ENCODE measurements around the gene CYB5R2.

DNA sequence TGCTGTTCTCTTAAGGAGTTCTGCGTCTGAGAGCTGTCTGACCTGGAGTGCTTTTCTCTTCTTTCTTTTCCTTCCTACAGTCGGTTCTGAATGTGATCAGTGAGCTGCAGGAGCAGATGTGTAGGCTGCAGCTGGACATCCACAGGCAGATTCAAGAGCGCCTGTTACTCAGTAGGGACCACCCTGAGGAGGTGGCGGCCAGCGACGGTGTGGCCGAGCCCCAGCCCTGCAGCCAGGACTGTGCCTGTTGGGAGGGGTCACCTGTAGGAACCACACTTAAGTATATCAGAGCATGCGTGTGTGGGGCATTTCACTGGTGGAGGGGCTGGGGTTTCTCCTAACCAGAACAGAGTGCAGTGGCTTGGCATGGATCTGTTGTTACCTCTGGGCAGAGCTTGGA, 56.3 kb downstream of the CYB5R2 start:
- TF ChIP-seq, protein P1, sequence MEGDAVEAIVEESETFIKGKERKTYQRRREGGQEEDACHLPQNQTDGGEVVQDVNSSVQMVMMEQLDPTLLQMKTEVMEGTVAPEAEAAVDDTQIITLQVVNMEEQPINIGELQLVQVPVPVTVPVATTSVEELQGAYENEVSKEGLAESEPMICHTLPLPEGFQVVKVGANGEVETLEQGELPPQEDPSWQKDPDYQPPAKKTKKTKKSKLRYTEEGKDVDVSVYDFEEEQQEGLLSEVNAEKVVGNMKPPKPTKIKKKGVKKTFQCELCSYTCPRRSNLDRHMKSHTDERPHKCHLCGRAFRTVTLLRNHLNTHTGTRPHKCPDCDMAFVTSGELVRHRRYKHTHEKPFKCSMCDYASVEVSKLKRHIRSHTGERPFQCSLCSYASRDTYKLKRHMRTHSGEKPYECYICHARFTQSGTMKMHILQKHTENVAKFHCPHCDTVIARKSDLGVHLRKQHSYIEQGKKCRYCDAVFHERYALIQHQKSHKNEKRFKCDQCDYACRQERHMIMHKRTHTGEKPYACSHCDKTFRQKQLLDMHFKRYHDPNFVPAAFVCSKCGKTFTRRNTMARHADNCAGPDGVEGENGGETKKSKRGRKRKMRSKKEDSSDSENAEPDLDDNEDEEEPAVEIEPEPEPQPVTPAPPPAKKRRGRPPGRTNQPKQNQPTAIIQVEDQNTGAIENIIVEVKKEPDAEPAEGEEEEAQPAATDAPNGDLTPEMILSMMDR (IDR thresholded peaks at IDR 0.05) = no peak
- TF ChIP-seq POLR2A (IDR thresholded peaks at IDR 0.05) = no peak

Data from body of pancreas (tissue), 4 donors.